OCI-LY1 (cell line): Measurements from ENCODE around the gene CCR3.

Experiments used
- H2AFZ ChIP-seq: fragments of 200-600 bp; sonication (generic), shearing (Covaris generic); 2 replicates; pipeline ENCODE4 v1.6.0; 2014; ENCODE audit warnings: antibody characterized with exemption, mild to moderate bottlenecking, low read length
- H3F3A ChIP-seq: fragments of 200-600 bp; sonication (generic), shearing (Covaris generic); 2 replicates; pipeline ENCODE4 v1.6.0; 2014; ENCODE audit warnings: mild to moderate bottlenecking, antibody characterized with exemption, low read length, moderate library complexity; ENCODE audit not compliant: insufficient read depth
- H3K27ac ChIP-seq: fragments of 200-600 bp; sonication (generic); 2 replicates; pipeline ENCODE4 v1.5.1; 2014; ENCODE audit warnings: low read length, mixed run types, mild to moderate bottlenecking, low read depth; ENCODE audit not compliant: poor library complexity, severe bottlenecking
- H3K27me3 ChIP-seq: fragments of 200-600 bp; sonication (generic); 2 replicates; pipeline ENCODE4 v1.6.0; 2014; ENCODE audit warnings: antibody characterized with exemption, mild to moderate bottlenecking, low read length, moderate library complexity; ENCODE audit not compliant: insufficient read depth
- H3K36me3 ChIP-seq: fragments of 200-600 bp; sonication (generic); 2 replicates; pipeline ENCODE4 v1.6.1; 2014; ENCODE audit warnings: mild to moderate bottlenecking, antibody characterized with exemption, low read length, moderate library complexity, mixed read lengths; ENCODE audit not compliant: insufficient read depth
- H3K4me1 ChIP-seq: fragments of 200-600 bp; sonication (generic); 2 replicates; pipeline ENCODE4 v1.5.1; 2014; ENCODE audit warnings: mild to moderate bottlenecking, low read length, moderate library complexity; ENCODE audit not compliant: insufficient read depth, severe bottlenecking
- H3K4me2 ChIP-seq: fragments of 200-600 bp; sonication (generic), shearing (Covaris generic); 2 replicates; pipeline ENCODE4 v1.6.1; 2014; ENCODE audit warnings: low read length
- H3K4me3 ChIP-seq: fragments of 200-600 bp; sonication (generic); 2 replicates; pipeline ENCODE4 v1.5.1; 2014; ENCODE audit warnings: low read length, low read depth, mild to moderate bottlenecking, mixed read lengths; ENCODE audit not compliant: poor library complexity, severe bottlenecking
- H3K79me2 ChIP-seq: fragments of 200-600 bp; shearing (Covaris generic); 2 replicates; pipeline ENCODE4 v1.6.1; 2016; ENCODE audit warnings: mixed run types, low read length, mixed read lengths; ENCODE audit not compliant: insufficient read depth
- H3K9ac ChIP-seq: fragments of 200-600 bp; sonication (generic), shearing (Covaris generic); 2 replicates; pipeline ENCODE4 v1.6.1; 2014; ENCODE audit warnings: mild to moderate bottlenecking, low read length, mixed read lengths
- H3K9me2 ChIP-seq: fragments of 200-600 bp; sonication (generic), shearing (Covaris generic); 2 replicates; pipeline ENCODE4 v1.6.1; 2014; ENCODE audit warnings: low read depth, mild to moderate bottlenecking, low read length, mixed read lengths
- H3K9me3 ChIP-seq: fragments of 200-600 bp; shearing (Covaris generic); 2 replicates; pipeline ENCODE4 v1.6.1; 2014; ENCODE audit warnings: low read length, mixed read lengths
- H4K20me1 ChIP-seq: fragments of 200-600 bp; sonication (generic), shearing (Covaris generic); 2 replicates; pipeline ENCODE4 v1.6.0; 2016; ENCODE audit warnings: mild to moderate bottlenecking, low read length; ENCODE audit not compliant: insufficient read depth
- CTCF ChIP-seq: fragments of 200-600 bp; sonication (generic), shearing (Covaris generic); IDR thresholded peaks from 2 replicates; pipeline ENCODE4 v1.5.1; 2017; ENCODE audit warnings: mild to moderate bottlenecking, antibody characterized with exemption, low read length, moderate library complexity, mixed read lengths
- EZH2 ChIP-seq: fragments of 200-600 bp; sonication (generic), shearing (Covaris generic); IDR thresholded peaks from 2 replicates; pipeline ENCODE4 v1.8.0; 2017; ENCODE audit warnings: borderline replicate concordance, mixed run types, mild to moderate bottlenecking, antibody characterized with exemption, low read length, moderate library complexity, mixed read lengths

Gene CCR3

GRCh38 chr3:46200790-46201189 lies 41.5 kb upstream of the CCR3 start:
- H3K9me3 ChIP-seq: no peaks in the 10 kb centered on the region
- no peak for TF ChIP-seq CTCF
- TF ChIP-seq EZH2: no peak
- H3K4me3 ChIP-seq: no peak overlapping the region
- no peaks in the 10 kb centered on the region for H3K9me2 ChIP-seq
- H3K79me2 ChIP-seq: no peaks in the 10 kb centered on the region
- H2AFZ ChIP-seq: no peak overlapping the region
- H3K9ac ChIP-seq: no peak overlapping the region
- no peak overlapping the region for H3K4me2 ChIP-seq
- H3K4me1 ChIP-seq: no peaks in the 10 kb centered on the region
- H3K27me3 ChIP-seq: no peaks in the 10 kb centered on the region
- no peaks in the 10 kb centered on the region for H3F3A ChIP-seq
- no peaks in the 10 kb centered on the region for H4K20me1 ChIP-seq
- no peak overlapping the region for H3K27ac ChIP-seq
- no peaks in the 10 kb centered on the region for H3K36me3 ChIP-seq

- Histone ChIP-seq H2AFZ (no peak overlapping the region), H3K27me3 (no peaks in the 10 kb centered on the region), H3K9me3 (no peaks in the 10 kb centered on the region), H3K4me3 (no peak overlapping the region), H3K4me2 (no peak overlapping the region), H3K4me1 (no peaks in the 10 kb centered on the region), H3K9me2 (no peaks in the 10 kb centered on the region), H3F3A (no peaks in the 10 kb centered on the region), H3K36me3 (no peaks in the 10 kb centered on the region), H3K79me2 (no peaks in the 10 kb centered on the region), H4K20me1 (no peaks in the 10 kb centered on the region), H3K27ac (no peak overlapping the region), H3K9ac (no peak overlapping the region)
- no peak for TF ChIP-seq EZH2
- no peak for TF ChIP-seq CTCF
Measured at GRCh38 chr3:46202535-46202934, 39.7 kb upstream of the CCR3 start.

- Histone ChIP-seq H3K79me2 (no peaks in the 10 kb centered on the region), H3K9me2 (no peaks in the 10 kb centered on the region), H4K20me1 (no peaks in the 10 kb centered on the region), H3K4me3 (no peak overlapping the region), H3K27ac (no peak overlapping the region), H3F3A (no peaks in the 10 kb centered on the region), H3K4me2 (no peak overlapping the region), H3K9me3 (no peaks in the 10 kb centered on the region), H3K9ac (no peak overlapping the region), H3K36me3 (no peaks in the 10 kb centered on the region), H3K4me1 (no peaks in the 10 kb centered on the region), H3K27me3 (no peaks in the 10 kb centered on the region), H2AFZ (no peak overlapping the region)
- TF ChIP-seq EZH2 (no peak), CTCF (no peak)
Measured at GRCh38 chr3:46203681-46204080, 38.6 kb upstream of the CCR3 start.
